Breast epithelium (tissue), 4 donors: ENCODE results near the gene ERGIC1. TPM values are rescaled to one million over a fixed set of nuclear protein-coding genes. Genes with fewer than 3 reads are reported as not detected.
"Not testable (repeated sequence)": the region's sequence is repeated elsewhere in the genome, so short reads cannot be mapped to it uniquely, and the experiment has no call there.

ENCODE experiments used
- DNase-seq, 2 donors: peaks; one replicate each; pipeline ENCODE4 v3.0.0-alpha.2; 2019; ENCODE audit warnings: low spot score in 2 of 2
- H3K27ac ChIP-seq, 2 donors: fragments of 200-600 bp; sonication (generic) in 1 of 2; one replicate each; pipeline ENCODE4 v1.5.1; 2016 to 2019; ENCODE audit warnings: mild to moderate bottlenecking in 1 of 2
- H3K27me3 ChIP-seq, 2 donors: fragments of 200-600 bp; sonication (generic) in 1 of 2; one replicate each; pipeline versions ENCODE4 v1.5.1 to v1.6.0; 2017 to 2019; ENCODE audit warnings: control low read depth in 1 of 2, mild to moderate bottlenecking in 1 of 2
- H3K36me3 ChIP-seq: fragments of 200-600 bp; one replicate; pipeline ENCODE4 v1.5.1; 2019
- H3K4me1 ChIP-seq, 2 donors: fragments of 200-600 bp; sonication (generic); one replicate each; pipeline ENCODE4 v1.5.1; 2016 to 2019; ENCODE audit warnings: control low read depth in 1 of 2
- H3K4me3 ChIP-seq, 3 donors: fragments of 200-600 bp; sonication (generic); 1 replicate in 2 of 3; 2 replicates in 1 of 3; pipeline ENCODE4 v1.5.1; 2016 to 2019; ENCODE audit warnings: mild to moderate bottlenecking in 3 of 3, moderate library complexity in 2 of 3
- H3K9me3 ChIP-seq, 2 donors: fragments of 200-600 bp; sonication (generic) in 1 of 2; one replicate each; pipeline ENCODE4 v1.5.1; 2016 to 2019; ENCODE audit warnings: control low read depth in 1 of 2
- POLR2A ChIP-seq: fragments of 450-650 bp; IDR thresholded peaks from one replicate; pipeline ENCODE4 v1.6.1; 2016; ENCODE audit warnings: antibody characterized with exemption, mild to moderate bottlenecking, moderate library complexity
- POLR2AphosphoS5 ChIP-seq, 3 donors: sonication (generic); formaldehyde crosslinking; IDR thresholded peaks; one replicate each; pipeline ENCODE4 v1.6.1; 2017; ENCODE audit warnings: antibody characterized with exemption in 3 of 3
- intact Hi-C: fragments of 100-400 bp; cut with DNase I; formaldehyde crosslinking; loops from one replicate; pipeline ENCODE4 v1.15.1; 2023; ENCODE audit warnings: low total_unique reads
- total RNA-seq, 3 donors: library from RNA; depleted of rRNA; stranded (reverse); fragments of >200 nt; gene quantifications; one replicate each; pipeline ENCODE4 v1.1.0, GENCODE V29; 2016
- TF ChIP-seq, protein P1 (sequence below), 3 donors: fragments of 450-650 bp; IDR thresholded peaks; one replicate each; pipeline ENCODE4 v1.5.1; 2016 to 2017; ENCODE audit warnings: antibody characterized with exemption in 3 of 3, mild to moderate bottlenecking in 3 of 3, moderate library complexity in 3 of 3

ERGIC1 gene, protein sequence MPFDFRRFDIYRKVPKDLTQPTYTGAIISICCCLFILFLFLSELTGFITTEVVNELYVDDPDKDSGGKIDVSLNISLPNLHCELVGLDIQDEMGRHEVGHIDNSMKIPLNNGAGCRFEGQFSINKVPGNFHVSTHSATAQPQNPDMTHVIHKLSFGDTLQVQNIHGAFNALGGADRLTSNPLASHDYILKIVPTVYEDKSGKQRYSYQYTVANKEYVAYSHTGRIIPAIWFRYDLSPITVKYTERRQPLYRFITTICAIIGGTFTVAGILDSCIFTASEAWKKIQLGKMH
- 100 to 1,000 TPM in 1 of 3 donors, 10 to 100 TPM in 2; 86.6 to 139 (median 95.2) TPM for total RNA-seq

DNA sequence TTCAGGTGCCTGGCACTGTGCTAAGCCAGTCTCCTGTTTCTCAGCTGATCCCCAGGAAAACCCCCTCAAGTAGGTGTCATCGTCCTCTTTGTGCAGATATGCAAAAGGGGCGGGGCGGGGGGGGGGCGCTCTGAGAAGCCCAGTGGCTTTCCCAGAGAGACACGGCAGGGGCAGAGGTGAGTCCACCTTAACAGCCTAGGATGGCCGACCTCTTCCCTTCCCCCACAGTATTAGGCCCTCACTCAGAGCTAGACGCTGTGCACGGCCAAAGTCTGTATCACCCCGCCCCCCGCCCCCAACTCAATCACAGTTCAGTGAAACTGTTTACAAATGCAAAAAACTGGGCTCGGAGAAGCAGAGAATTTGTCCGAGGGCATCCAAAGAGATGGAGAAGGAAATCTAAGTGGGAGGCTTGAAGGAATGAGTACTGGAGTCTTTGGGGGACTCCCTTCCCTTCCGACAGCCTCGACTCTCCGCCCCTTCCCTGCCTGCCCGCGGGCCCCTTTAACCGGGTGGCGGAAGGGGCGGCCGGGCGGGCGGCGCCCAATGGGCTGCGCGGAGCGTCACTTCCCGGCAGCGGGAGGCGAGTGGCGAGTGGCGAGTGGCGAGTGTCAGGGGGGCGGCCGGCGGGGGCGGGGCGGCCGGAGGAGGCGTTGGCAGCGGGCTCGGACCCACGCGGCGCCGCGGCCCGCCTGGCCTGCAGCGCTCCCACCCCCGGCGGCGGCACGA is at the start of gene ERGIC1:
Gene ERGIC1, plus strand, starts transcription at position 566 of the 729 bp plus-strand sequence. Its CDS starts 163 bp downstream, at position 729.
- Histone ChIP-seq H3K4me1 (peaks cover 0 to 5% of the 10 kb centered on the region in 2 donors), H3K27me3 (no peaks in the 10 kb centered on the region), H3K36me3 (no peaks in the 10 kb centered on the region), H3K4me3 (peak within 1 kb of the TSS; percentile 80 to 92 (median 89)), H3K9me3 (no peaks in the 10 kb centered on the region), H3K27ac (peak within 1 kb of the TSS; percentile 80 to 94)
- peak; percentile 66 to 86 for DNase-seq
- TF ChIP-seq POLR2A (peak; percentile 53), POLR2AphosphoS5 (IDR thresholded peaks at IDR 0.05) (peak; percentile 54 to 91 (median 79))
- TF ChIP-seq, protein P1, sequence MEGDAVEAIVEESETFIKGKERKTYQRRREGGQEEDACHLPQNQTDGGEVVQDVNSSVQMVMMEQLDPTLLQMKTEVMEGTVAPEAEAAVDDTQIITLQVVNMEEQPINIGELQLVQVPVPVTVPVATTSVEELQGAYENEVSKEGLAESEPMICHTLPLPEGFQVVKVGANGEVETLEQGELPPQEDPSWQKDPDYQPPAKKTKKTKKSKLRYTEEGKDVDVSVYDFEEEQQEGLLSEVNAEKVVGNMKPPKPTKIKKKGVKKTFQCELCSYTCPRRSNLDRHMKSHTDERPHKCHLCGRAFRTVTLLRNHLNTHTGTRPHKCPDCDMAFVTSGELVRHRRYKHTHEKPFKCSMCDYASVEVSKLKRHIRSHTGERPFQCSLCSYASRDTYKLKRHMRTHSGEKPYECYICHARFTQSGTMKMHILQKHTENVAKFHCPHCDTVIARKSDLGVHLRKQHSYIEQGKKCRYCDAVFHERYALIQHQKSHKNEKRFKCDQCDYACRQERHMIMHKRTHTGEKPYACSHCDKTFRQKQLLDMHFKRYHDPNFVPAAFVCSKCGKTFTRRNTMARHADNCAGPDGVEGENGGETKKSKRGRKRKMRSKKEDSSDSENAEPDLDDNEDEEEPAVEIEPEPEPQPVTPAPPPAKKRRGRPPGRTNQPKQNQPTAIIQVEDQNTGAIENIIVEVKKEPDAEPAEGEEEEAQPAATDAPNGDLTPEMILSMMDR (IDR thresholded peaks at IDR 0.05) = no peak
- intact Hi-C loops = no loop called here

DNA sequence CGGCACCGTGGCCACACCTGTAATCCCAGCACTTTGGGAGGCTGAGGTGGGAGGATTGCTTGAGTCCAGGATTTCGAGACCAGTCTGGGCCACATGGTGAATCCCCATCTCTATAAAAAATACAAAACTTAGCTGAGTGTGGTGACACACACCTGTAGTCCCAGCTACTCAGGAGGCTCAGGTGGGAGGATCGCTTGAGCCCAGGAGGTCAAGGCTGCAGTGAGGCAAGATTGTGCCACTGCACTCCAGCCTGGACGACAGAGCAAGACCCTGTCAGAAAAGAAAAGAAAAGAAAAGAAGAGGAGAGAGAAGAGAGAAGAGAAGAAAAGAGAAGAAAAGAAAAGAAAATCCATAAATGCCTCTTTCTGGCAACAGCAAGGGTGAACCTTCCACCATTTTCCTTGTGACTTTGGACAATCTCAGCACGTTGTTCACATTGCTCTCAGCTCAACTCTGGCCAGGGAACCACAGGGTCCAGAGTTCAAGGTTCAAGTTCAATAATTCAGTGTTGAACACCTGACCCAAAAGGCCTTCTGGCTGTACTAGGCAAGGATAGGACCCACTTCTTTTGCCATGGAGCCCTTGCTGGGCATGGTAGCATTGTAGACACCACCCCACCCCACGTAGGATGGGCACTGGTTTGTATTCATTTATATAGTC is 48.5 kb upstream of the ERGIC1 start:
- H3K27me3 ChIP-seq = no peaks in the 10 kb centered on the region
- H3K9me3 ChIP-seq = no peaks in the 10 kb centered on the region
- H3K4me1 ChIP-seq = peaks cover 0 to 5% of the 10 kb centered on the region in 2 donors
- H3K27ac ChIP-seq = no peak overlapping the region
- TF ChIP-seq POLR2AphosphoS5 (IDR thresholded peaks at IDR 0.05) = no peak
- TF ChIP-seq POLR2A = no peak
- TF ChIP-seq, protein P1 (IDR thresholded peaks at IDR 0.05) = no peak
- H3K36me3 ChIP-seq = no peaks in the 10 kb centered on the region
- DNase-seq = no peak
- intact Hi-C loops = no loop called here
- no peak overlapping the region for H3K4me3 ChIP-seq

DNA sequence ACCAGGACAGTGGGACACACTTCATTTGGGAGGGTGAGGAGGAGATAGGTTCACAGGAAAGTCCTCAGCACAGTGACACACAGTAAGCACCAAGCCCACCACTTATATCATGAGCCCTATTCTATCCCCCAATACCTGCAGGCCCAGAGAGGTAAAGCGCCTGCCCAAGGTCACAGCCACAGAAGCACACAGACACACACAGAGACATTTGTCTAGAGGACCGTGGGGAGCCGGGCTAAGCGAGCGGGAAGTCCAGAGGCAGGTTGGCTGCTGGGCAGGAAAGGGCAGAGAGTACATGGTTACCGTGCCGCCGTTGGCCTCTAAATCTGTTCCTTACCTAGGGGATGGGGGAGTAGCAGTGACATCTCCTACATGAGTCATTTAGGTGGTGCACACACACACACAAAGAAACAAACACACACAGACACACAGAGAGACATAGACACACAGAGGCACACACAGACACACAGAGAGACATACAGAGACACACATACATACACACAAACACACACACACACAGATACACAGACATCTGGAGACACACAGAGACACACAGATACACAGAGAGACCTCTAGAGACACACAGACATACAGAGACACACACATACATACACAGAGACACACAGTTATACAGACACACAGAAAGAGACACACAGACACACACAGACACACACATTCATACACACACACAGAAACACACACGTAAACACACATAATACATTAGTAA is 47.2 kb upstream of the ERGIC1 start:
- TF ChIP-seq POLR2AphosphoS5 (IDR thresholded peaks at IDR 0.05) (no peak), POLR2A (no peak)
- TF ChIP-seq, protein P1 (IDR thresholded peaks at IDR 0.05) = no peak
- DNase-seq = no peak
- peaks cover 0 to 5% of the 10 kb centered on the region in 2 donors for H3K4me1 ChIP-seq
- no peaks in the 10 kb centered on the region for H3K36me3 ChIP-seq
- H3K27ac ChIP-seq = no peak overlapping the region
- H3K27me3 ChIP-seq = no peaks in the 10 kb centered on the region
- intact Hi-C loops = no loop called here
- H3K4me3 ChIP-seq = no peak overlapping the region
- no peaks in the 10 kb centered on the region for H3K9me3 ChIP-seq

DNA sequence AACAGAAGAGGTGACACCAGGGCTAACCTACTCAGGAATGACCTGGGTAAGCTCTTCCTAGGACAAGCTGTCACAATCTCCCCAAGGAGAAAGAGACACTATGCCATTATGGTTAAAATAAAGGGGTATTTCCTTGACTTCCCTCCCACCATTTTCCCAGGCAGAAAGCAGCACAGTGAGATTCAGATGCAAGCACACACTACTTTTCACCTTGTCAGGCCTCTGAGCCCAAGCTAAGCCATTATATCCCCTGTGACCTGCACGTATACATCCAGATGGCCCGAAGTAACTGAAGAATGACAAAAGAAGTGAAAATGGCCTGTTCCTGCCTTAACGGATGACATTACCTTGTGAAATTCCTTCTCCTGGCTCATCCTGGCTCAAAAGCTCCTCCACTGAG is 46.5 kb upstream of the ERGIC1 start:
- H3K4me1 ChIP-seq, H3K36me3 ChIP-seq, intact Hi-C loops, H3K9me3 ChIP-seq, DNase-seq, H3K27ac ChIP-seq, H3K4me3 ChIP-seq, H3K27me3 ChIP-seq: not testable (repeated sequence)
